KOPT-K1 (cell line): ENCODE results near the gene OR51I2.

Source experiments
- H3K27ac ChIP-seq: fragments of 200-600 bp; sonication (generic); 2 replicates; pipeline ENCODE4 v1.5.1; 2016; ENCODE audit warnings: antibody characterized with exemption, mild to moderate bottlenecking, low read depth, low read length; ENCODE audit not compliant: poor library complexity, severe bottlenecking
- H3K36me3 ChIP-seq: fragments of 200-600 bp; sonication (generic); 2 replicates; pipeline ENCODE4 v1.5.1; 2017; ENCODE audit warnings: antibody characterized with exemption, mild to moderate bottlenecking, low read length, moderate library complexity; ENCODE audit not compliant: insufficient read depth
- H3K9me3 ChIP-seq: fragments of 200-600 bp; sonication (generic); 2 replicates; pipeline ENCODE4 v1.5.1; 2017; ENCODE audit warnings: antibody characterized with exemption, low read length, mild to moderate bottlenecking; ENCODE audit not compliant: insufficient read depth, poor library complexity, severe bottlenecking

OR51I2 gene

GRCh38 chr11:5449023-5449422 is at the start of gene OR51I2:
OR51I2 (plus strand) TSS chr11:5449323; CDS start chr11:5453489, 4,166 bp downstream.
- Histone ChIP-seq H3K9me3 (no peaks in the 10 kb centered on the region), H3K36me3 (no peaks in the 10 kb centered on the region), H3K27ac (no peak within 1 kb of the TSS)

GRCh38 chr11:5405173-5405572 is 44.0 kb upstream of the OR51I2 start:
- Histone ChIP-seq H3K9me3 (no peaks in the 10 kb centered on the region), H3K27ac (no peak overlapping the region), H3K36me3 (no peaks in the 10 kb centered on the region)

GRCh38 chr11:5420993-5421392 is 28.1 kb upstream of the OR51I2 start:
- Histone ChIP-seq H3K36me3 (no peaks in the 10 kb centered on the region), H3K9me3 (no peaks in the 10 kb centered on the region), H3K27ac (no peak overlapping the region)

- Histone ChIP-seq H3K9me3 (no peaks in the 10 kb centered on the region), H3K36me3 (no peaks in the 10 kb centered on the region), H3K27ac (no peak within 1 kb of the TSS)
Observed at GRCh38 chr11:5421811-5422210, 27.3 kb upstream of the OR51I2 start, which contains the start of gene OR51Q1. OR51Q1 (plus strand) TSS chr11:5422111; CDS start chr11:5422201, 90 bp downstream.

- Histone ChIP-seq H3K36me3 (no peaks in the 10 kb centered on the region), H3K27ac (no peak overlapping the region), H3K9me3 (no peaks in the 10 kb centered on the region)
Observed at GRCh38 chr11:5423131-5423530, 26.0 kb upstream of the OR51I2 start.

- Histone ChIP-seq H3K9me3 (no peaks in the 10 kb centered on the region), H3K36me3 (no peaks in the 10 kb centered on the region), H3K27ac (no peak within 1 kb of the TSS)
Observed at GRCh38 chr11:5441414-5441813, 7.7 kb upstream of the OR51I2 start, which contains the start of gene OR51I1. OR51I1 (minus strand) TSS chr11:5441514; CDS start chr11:5441514, 0 bp downstream.

- Histone ChIP-seq H3K36me3 (no peaks in the 10 kb centered on the region), H3K9me3 (no peaks in the 10 kb centered on the region), H3K27ac (no peak overlapping the region)
Observed at GRCh38 chr11:5443835-5444393, 5.2 kb upstream of the OR51I2 start.

- no peaks in the 10 kb centered on the region for H3K36me3 ChIP-seq
- no peaks in the 10 kb centered on the region for H3K9me3 ChIP-seq
- H3K27ac ChIP-seq, result no peak overlapping the region
Observed at GRCh38 chr11:5449432-5449831, 309 bp downstream of the OR51I2 start.

GRCh38 chr11:5460983-5461621 is 12.0 kb downstream of the OR51I2 start:
- H3K27ac ChIP-seq, result no peak overlapping the region
- no peaks in the 10 kb centered on the region for H3K36me3 ChIP-seq
- no peaks in the 10 kb centered on the region for H3K9me3 ChIP-seq

- Histone ChIP-seq H3K36me3 (no peaks in the 10 kb centered on the region), H3K27ac (no peak overlapping the region), H3K9me3 (no peaks in the 10 kb centered on the region)
Observed at GRCh38 chr11:5467527-5467926, 18.4 kb downstream of the OR51I2 start.

GRCh38 chr11:5473921-5474320 is 24.8 kb downstream of the OR51I2 start:
- Histone ChIP-seq H3K36me3 (no peaks in the 10 kb centered on the region), H3K27ac (no peak overlapping the region), H3K9me3 (no peaks in the 10 kb centered on the region)

GRCh38 chr11:5476186-5476819 is 27.2 kb downstream of the OR51I2 start:
- H3K27ac ChIP-seq, result no peak overlapping the region

GRCh38 chr11:5486003-5486402 is 36.9 kb downstream of the OR51I2 start:
- Histone ChIP-seq H3K9me3 (no peaks in the 10 kb centered on the region), H3K36me3 (no peaks in the 10 kb centered on the region), H3K27ac (no peak overlapping the region)

More at GRCh38 chr11:5476186-5476819, 27.2 kb downstream of the OR51I2 start:
- Histone ChIP-seq H3K9me3 (no peaks in the 10 kb centered on the region), H3K36me3 (no peaks in the 10 kb centered on the region)

- Histone ChIP-seq H3K36me3 (no peaks in the 10 kb centered on the region), H3K27ac (no peak overlapping the region), H3K9me3 (no peaks in the 10 kb centered on the region)
Observed at GRCh38 chr11:5486421-5486820, 37.3 kb downstream of the OR51I2 start.

- no peak within 1 kb of the TSS for H3K27ac ChIP-seq
Observed at GRCh38 chr11:5488385-5488784, 39.3 kb downstream of the OR51I2 start, which contains the start of gene OR52D1. OR52D1 (plus strand) TSS chr11:5488685; CDS start chr11:5488707, 22 bp downstream.

More at GRCh38 chr11:5488385-5488784, 39.3 kb downstream of the OR51I2 start, which contains the start of gene OR52D1:
- Histone ChIP-seq H3K9me3 (no peaks in the 10 kb centered on the region), H3K36me3 (no peaks in the 10 kb centered on the region)
